IMR-90 (cell line): ENCODE measurements around the gene C1orf167.

Source experiments
- BHLHE40 ChIP-seq: fragments of 150-350 bp; IDR thresholded peaks from 2 replicates; pipeline ENCODE4 v1.6.1; 2016; ENCODE audit warnings: mild to moderate bottlenecking, low read depth, low read length
- CEBPB ChIP-seq: IDR thresholded peaks from 2 replicates; pipeline ENCODE4 v1.6.1; 2012; ENCODE audit warnings: low read depth, low read length, improper control_type of control experiment
- CHD1 ChIP-seq: IDR thresholded peaks from 2 replicates; pipeline ENCODE4 v1.6.1; 2012; ENCODE audit warnings: low read depth, low read length, improper control_type of control experiment
- FOS ChIP-seq: fragments of 150-350 bp; IDR thresholded peaks from 2 replicates; pipeline ENCODE4 v1.6.1; 2016; ENCODE audit warnings: low read depth, low read length
- MAZ ChIP-seq: IDR thresholded peaks from 2 replicates; pipeline ENCODE4 v1.6.1; 2012; ENCODE audit warnings: low read depth, mild to moderate bottlenecking, low read length, improper control_type of control experiment, moderate library complexity, borderline replicate concordance
- MXI1 ChIP-seq: IDR thresholded peaks from 2 replicates; pipeline ENCODE4 v1.6.1; 2012; ENCODE audit warnings: low read depth, mild to moderate bottlenecking, low read length, moderate library complexity, borderline replicate concordance
- POLR2A ChIP-seq: IDR thresholded peaks from 2 replicates; pipeline ENCODE4 v1.6.1; 2012; ENCODE audit warnings: mild to moderate bottlenecking, low read depth, low read length
- RAD21 ChIP-seq: IDR thresholded peaks from 2 replicates; pipeline ENCODE4 v1.6.1; 2012; ENCODE audit warnings: low read length, improper control_type of control experiment
- RCOR1 ChIP-seq: IDR thresholded peaks from 2 replicates; pipeline ENCODE4 v1.6.1; 2012; ENCODE audit warnings: mild to moderate bottlenecking, low read length, improper control_type of control experiment; ENCODE audit not compliant: insufficient replicate concordance
- RFX5 ChIP-seq: IDR thresholded peaks from 2 replicates; pipeline ENCODE4 v1.8.0; 2012; ENCODE audit warnings: low read depth, mild to moderate bottlenecking, low read length, moderate library complexity
- SMC3 ChIP-seq: fragments of 150-350 bp; IDR thresholded peaks from 2 replicates; pipeline ENCODE4 v1.6.1; 2016; ENCODE audit warnings: low read depth, mild to moderate bottlenecking, antibody characterized with exemption, low read length, moderate library complexity
- TF ChIP-seq, protein P1 (sequence below): conservative IDR thresholded peaks from 2 replicates; pipeline ENCODE4 v1.5.1; 2012; ENCODE audit warnings: mild to moderate bottlenecking, low read depth, low read length, improper control_type of control experiment
- TF ChIP-seq, protein P2 (sequence below): fragments of 150-350 bp; IDR thresholded peaks from 2 replicates; pipeline ENCODE4 v1.6.1; 2017; ENCODE audit warnings: mild to moderate bottlenecking, antibody characterized with exemption, low read length, low read depth

DNA sequence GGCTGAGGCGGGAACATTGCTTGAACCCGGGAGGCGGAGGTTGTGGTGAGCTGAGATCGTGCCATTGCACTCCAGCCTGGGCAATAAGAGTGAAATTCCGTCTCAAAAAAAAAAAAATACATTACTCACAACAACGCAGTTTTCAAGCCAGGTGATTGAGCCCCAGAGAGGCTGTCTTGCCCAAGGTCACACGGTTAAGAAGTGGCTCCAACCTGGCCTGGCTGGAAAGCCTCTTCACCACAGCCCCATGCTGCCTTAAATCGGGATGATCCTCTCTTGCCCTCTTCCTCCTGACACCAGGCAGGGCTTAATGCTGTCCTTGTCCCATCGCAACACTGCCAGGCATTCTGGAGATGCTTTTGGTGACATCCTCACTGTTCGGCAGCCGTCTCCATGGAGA, 48.9 kb upstream of the C1orf167 start:
- TF ChIP-seq POLR2A (no peak), RFX5 (no peak), MXI1 (no peak), SMC3 (no peak), CHD1 (no peak), CEBPB (no peak), RAD21 (no peak), MAZ (no peak), BHLHE40 (no peak), RCOR1 (no peak), FOS (no peak)
- TF ChIP-seq, protein P1, sequence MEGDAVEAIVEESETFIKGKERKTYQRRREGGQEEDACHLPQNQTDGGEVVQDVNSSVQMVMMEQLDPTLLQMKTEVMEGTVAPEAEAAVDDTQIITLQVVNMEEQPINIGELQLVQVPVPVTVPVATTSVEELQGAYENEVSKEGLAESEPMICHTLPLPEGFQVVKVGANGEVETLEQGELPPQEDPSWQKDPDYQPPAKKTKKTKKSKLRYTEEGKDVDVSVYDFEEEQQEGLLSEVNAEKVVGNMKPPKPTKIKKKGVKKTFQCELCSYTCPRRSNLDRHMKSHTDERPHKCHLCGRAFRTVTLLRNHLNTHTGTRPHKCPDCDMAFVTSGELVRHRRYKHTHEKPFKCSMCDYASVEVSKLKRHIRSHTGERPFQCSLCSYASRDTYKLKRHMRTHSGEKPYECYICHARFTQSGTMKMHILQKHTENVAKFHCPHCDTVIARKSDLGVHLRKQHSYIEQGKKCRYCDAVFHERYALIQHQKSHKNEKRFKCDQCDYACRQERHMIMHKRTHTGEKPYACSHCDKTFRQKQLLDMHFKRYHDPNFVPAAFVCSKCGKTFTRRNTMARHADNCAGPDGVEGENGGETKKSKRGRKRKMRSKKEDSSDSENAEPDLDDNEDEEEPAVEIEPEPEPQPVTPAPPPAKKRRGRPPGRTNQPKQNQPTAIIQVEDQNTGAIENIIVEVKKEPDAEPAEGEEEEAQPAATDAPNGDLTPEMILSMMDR, result no peak
- TF ChIP-seq, protein P2, sequence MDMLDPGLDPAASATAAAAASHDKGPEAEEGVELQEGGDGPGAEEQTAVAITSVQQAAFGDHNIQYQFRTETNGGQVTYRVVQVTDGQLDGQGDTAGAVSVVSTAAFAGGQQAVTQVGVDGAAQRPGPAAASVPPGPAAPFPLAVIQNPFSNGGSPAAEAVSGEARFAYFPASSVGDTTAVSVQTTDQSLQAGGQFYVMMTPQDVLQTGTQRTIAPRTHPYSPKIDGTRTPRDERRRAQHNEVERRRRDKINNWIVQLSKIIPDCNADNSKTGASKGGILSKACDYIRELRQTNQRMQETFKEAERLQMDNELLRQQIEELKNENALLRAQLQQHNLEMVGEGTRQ, result no peak
